OCI-M2 (cell line): ENCODE data around the gene TEC.

Experiments used
- DNase-seq: peaks from one replicate; lab custom pipeline; 2025; ENCODE audit not compliant: unreplicated experiment; lab: John Stamatoyannopoulos, UW

TEC gene

GRCh38 chr4:48269861-48270522 lies 354 bp upstream of the TEC start:
- DNase-seq, result peak; percentile 87

GRCh38 chr4:48267574-48267973 lies 2.1 kb downstream of the TEC start:
- no peak for DNase-seq

GRCh38 chr4:48266781-48267180 lies 2.9 kb downstream of the TEC start:
- DNase-seq, result no peak

GRCh38 chr4:48262926-48263325 lies 6.7 kb downstream of the TEC start:
- DNase-seq, result no peak

GRCh38 chr4:48262484-48262883 lies 7.2 kb downstream of the TEC start:
- no peak for DNase-seq

- no peak for DNase-seq
These were observed 8.4 kb downstream of the TEC start for GRCh38 chr4:48261281-48261680.

GRCh38 chr4:48259748-48260147 lies 9.9 kb downstream of the TEC start:
- DNase-seq, result no peak

GRCh38 chr4:48258845-48259397 lies 10.7 kb downstream of the TEC start:
- no peak for DNase-seq

GRCh38 chr4:48255959-48256342 lies 13.7 kb downstream of the TEC start:
- DNase-seq, result no peak

- DNase-seq, result peak; percentile 18
These were observed 14.3 kb downstream of the TEC start for GRCh38 chr4:48255072-48255958.

GRCh38 chr4:48254381-48255071 lies 15.1 kb downstream of the TEC start:
- DNase-seq, result no peak

- DNase-seq, result no peak
These were observed 17.3 kb downstream of the TEC start for GRCh38 chr4:48252313-48252712.

- no peak for DNase-seq
These were observed 18.7 kb downstream of the TEC start for GRCh38 chr4:48250980-48251379.

GRCh38 chr4:48250343-48250742 lies 19.3 kb downstream of the TEC start:
- DNase-seq, result no peak

GRCh38 chr4:48249378-48249777 lies 20.3 kb downstream of the TEC start:
- no peak for DNase-seq

- no peak for DNase-seq
These were observed 21.1 kb downstream of the TEC start for GRCh38 chr4:48248559-48248953.

- DNase-seq, result no peak
These were observed 21.6 kb downstream of the TEC start for GRCh38 chr4:48247878-48248558.

GRCh38 chr4:48247142-48247877 lies 22.3 kb downstream of the TEC start:
- no peak for DNase-seq

GRCh38 chr4:48244665-48245064 lies 25.0 kb downstream of the TEC start:
- DNase-seq, result no peak

- no peak for DNase-seq
These were observed 25.8 kb downstream of the TEC start for GRCh38 chr4:48243887-48244286.
